ENCODE results near the gene ZNF423.
"Not testable (repeated sequence)": the region's sequence is repeated elsewhere in the genome, so short reads cannot be mapped to it uniquely, and the experiment has no call there.

Gene ZNF423

GRCh38 chr16:49688036-49688697, 167.7 kb downstream of the ZNF423 start:
- DNase-seq = no peak

GRCh38 chr16:49687476-49688002, 168.4 kb downstream of the ZNF423 start:
- no peak for DNase-seq

GRCh38 chr16:49684696-49685095, 171.2 kb downstream of the ZNF423 start:
- DNase-seq = no peak

GRCh38 chr16:49682577-49683165, 173.2 kb downstream of the ZNF423 start:
- no peak for DNase-seq

- DNase-seq = no peak
Observed at GRCh38 chr16:49681217-49681883, 174.6 kb downstream of the ZNF423 start.

GRCh38 chr16:49679095-49679494, 176.8 kb downstream of the ZNF423 start:
- DNase-seq = no peak

GRCh38 chr16:49677661-49678060, 178.3 kb downstream of the ZNF423 start:
- DNase-seq = not testable (repeated sequence)

GRCh38 chr16:49675413-49675812, 180.5 kb downstream of the ZNF423 start:
- no peak for DNase-seq

- no peak for DNase-seq
Observed at GRCh38 chr16:49674990-49675389, 180.9 kb downstream of the ZNF423 start.

- DNase-seq = no peak
Observed at GRCh38 chr16:49674351-49674851, 181.5 kb downstream of the ZNF423 start.

GRCh38 chr16:49673442-49673841, 182.5 kb downstream of the ZNF423 start:
- no peak for DNase-seq

- no peak for DNase-seq
Observed at GRCh38 chr16:49672753-49673152, 183.2 kb downstream of the ZNF423 start.

GRCh38 chr16:49671333-49671732, 184.6 kb downstream of the ZNF423 start:
- no peak for DNase-seq

- DNase-seq = no peak
Observed at GRCh38 chr16:49670627-49671026, 185.3 kb downstream of the ZNF423 start.

- DNase-seq = no peak
Observed at GRCh38 chr16:49665482-49666230, 190.3 kb downstream of the ZNF423 start.

- DNase-seq = no peak
Observed at GRCh38 chr16:49664221-49665215, 191.4 kb downstream of the ZNF423 start.

GRCh38 chr16:49663081-49664065, 192.5 kb downstream of the ZNF423 start:
- no peak for DNase-seq

- DNase-seq = no peak
Observed at GRCh38 chr16:49662569-49662968, 193.3 kb downstream of the ZNF423 start.

- no peak for DNase-seq
Observed at GRCh38 chr16:49661465-49662187, 194.3 kb downstream of the ZNF423 start.

- no peak for DNase-seq
Observed at GRCh38 chr16:49660626-49661025, 195.3 kb downstream of the ZNF423 start.

All from hippocampal formation (tissue), 2 donors.